ENCODE data around the gene SYNGR3. TPM values are rescaled to one million over a fixed set of nuclear protein-coding genes. Genes with fewer than 3 reads are reported as not detected.
"Not testable (repeated sequence)": the region's sequence is repeated elsewhere in the genome, so short reads cannot be mapped to it uniquely, and the experiment has no call there.

The SYNGR3 gene
- polyA plus RNA-seq (2014; cell fraction: cytosol; rRNA removed) = 11.1 and 18.9 TPM in 2 replicates
- 25.7 and 34.4 TPM in 2 replicates for polyA plus RNA-seq (2014; cell fraction: nucleus; rRNA removed)

- DNase-seq (ENCODE audit: low spot score) = no peak
Measured at GRCh38 chr16:1989209-1990100, at the start of gene SYNGR3. Gene SYNGR3 (plus strand): TSS chr16:1989970. CDS start chr16:1990103, 133 bp downstream.

GRCh38 chr16:1940273-1941161 lies 49.3 kb upstream of the SYNGR3 start:
- no peak for DNase-seq (ENCODE audit: low spot score)

- DNase-seq (ENCODE audit: low spot score) = no peak
Measured at GRCh38 chr16:1941162-1942046, 48.4 kb upstream of the SYNGR3 start.

- DNase-seq (ENCODE audit: low spot score) = no peak
Measured at GRCh38 chr16:1942047-1942809, 47.5 kb upstream of the SYNGR3 start.

- peak; percentile 99 for DNase-seq (ENCODE audit: low spot score)
Measured at GRCh38 chr16:1942810-1943726, 46.7 kb upstream of the SYNGR3 start, which contains the start of gene MSRB1. Gene MSRB1 (minus strand): TSS chr16:1943199. CDS start chr16:1943156, 43 bp downstream.

GRCh38 chr16:1944612-1945199 lies 45.1 kb upstream of the SYNGR3 start:
- no peak for DNase-seq (ENCODE audit: low spot score)

- DNase-seq (ENCODE audit: low spot score) = no peak
Measured at GRCh38 chr16:1945559-1946391, 44.0 kb upstream of the SYNGR3 start.

- no peak for DNase-seq (ENCODE audit: low spot score)
Measured at GRCh38 chr16:1946495-1947368, 43.0 kb upstream of the SYNGR3 start.

- DNase-seq (ENCODE audit: low spot score) = no peak
Measured at GRCh38 chr16:1947369-1947670, 42.5 kb upstream of the SYNGR3 start.

GRCh38 chr16:1949507-1949906 lies 40.3 kb upstream of the SYNGR3 start:
- DNase-seq (ENCODE audit: low spot score) = no peak

- DNase-seq (ENCODE audit: low spot score) = no peak
Measured at GRCh38 chr16:1950047-1950446, 39.7 kb upstream of the SYNGR3 start.

- DNase-seq (ENCODE audit: low spot score) = no peak
Measured at GRCh38 chr16:1950559-1950958, 39.2 kb upstream of the SYNGR3 start.

- DNase-seq (ENCODE audit: low spot score) = no peak
Measured at GRCh38 chr16:1953734-1954133, 36.0 kb upstream of the SYNGR3 start.

- not testable (repeated sequence) for DNase-seq (ENCODE audit: low spot score)
Measured at GRCh38 chr16:1957434-1958142, 32.2 kb upstream of the SYNGR3 start.

GRCh38 chr16:1958143-1958491 lies 31.7 kb upstream of the SYNGR3 start:
- not testable (repeated sequence) for DNase-seq (ENCODE audit: low spot score)

GRCh38 chr16:1958715-1959268 lies 31.0 kb upstream of the SYNGR3 start:
- no peak for DNase-seq (ENCODE audit: low spot score)
